Nephron (organoid): ENCODE measurements around the gene TIMP4.

Source experiments
- H3K27ac Mint-ChIP-seq, 3 experiments: 2 replicates each; pipeline ENCODE4 v1.8.0; 2020; ENCODE audit warnings: mixed read lengths in 3 of 3, mild to moderate bottlenecking in 2 of 3, moderate library complexity in 1 of 3
- H3K27me3 Mint-ChIP-seq: 2 replicates; pipeline ENCODE4 v1.8.0; 2021; ENCODE audit warnings: low read depth, mild to moderate bottlenecking, moderate library complexity, mixed read lengths
- H3K36me3 Mint-ChIP-seq: 2 replicates; pipeline ENCODE4 v1.8.0; 2020; ENCODE audit warnings: low read depth, mixed read lengths
- H3K4me1 Mint-ChIP-seq: 2 replicates; pipeline ENCODE4 v1.8.0; 2020; ENCODE audit warnings: mixed read lengths
- H3K4me3 Mint-ChIP-seq, 3 experiments: 2 replicates each; pipeline ENCODE4 v1.8.0; 2020; ENCODE audit warnings: mild to moderate bottlenecking in 3 of 3, mixed read lengths in 3 of 3, moderate library complexity in 2 of 3
- H3K9me3 Mint-ChIP-seq: 2 replicates; pipeline ENCODE4 v1.8.0; 2020; ENCODE audit warnings: mixed read lengths
- CTCF ChIP-seq, 3 experiments: fragments of 200-600 bp; sonication (generic); IDR thresholded peaks; one replicate each; pipeline ENCODE4 v1.5.0; 2021; ENCODE audit warnings: antibody characterized with exemption in 3 of 3; ENCODE audit not compliant: unreplicated experiment in 3 of 3

TIMP4 gene

DNA sequence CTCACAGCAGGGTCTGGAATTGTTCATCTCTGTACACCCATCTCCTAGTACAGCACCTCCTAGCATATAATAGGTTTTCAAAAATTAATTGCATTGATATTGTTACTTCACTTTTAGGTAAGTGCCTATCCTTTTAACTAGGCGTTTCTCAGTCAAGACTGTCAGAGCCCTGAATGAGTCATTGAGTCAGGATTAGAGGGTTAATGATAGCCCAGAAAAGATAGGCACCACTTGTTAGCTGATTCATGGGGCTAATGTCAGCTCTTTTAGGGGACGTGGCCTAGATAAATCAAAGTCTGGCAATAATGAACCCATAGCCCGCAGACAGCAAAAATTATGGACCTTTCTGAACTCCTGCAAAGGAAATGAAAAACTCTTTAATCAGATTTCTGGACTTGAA, 42.9 kb downstream of the TIMP4 start:
- no peaks in the 10 kb centered on the region for H3K4me1 Mint-ChIP-seq
- peaks cover 4% of the 10 kb centered on the region for H3K36me3 Mint-ChIP-seq
- no peak for TF ChIP-seq CTCF (IDR thresholded peaks at IDR 0.05; ENCODE audit: unreplicated experiment in 3 of 3)
- H3K9me3 Mint-ChIP-seq: peaks cover 6% of the 10 kb centered on the region
- no peak overlapping the region for H3K4me3 Mint-ChIP-seq
- H3K27me3 Mint-ChIP-seq: peaks cover 4% of the 10 kb centered on the region
- H3K27ac Mint-ChIP-seq: no peak overlapping the region

DNA sequence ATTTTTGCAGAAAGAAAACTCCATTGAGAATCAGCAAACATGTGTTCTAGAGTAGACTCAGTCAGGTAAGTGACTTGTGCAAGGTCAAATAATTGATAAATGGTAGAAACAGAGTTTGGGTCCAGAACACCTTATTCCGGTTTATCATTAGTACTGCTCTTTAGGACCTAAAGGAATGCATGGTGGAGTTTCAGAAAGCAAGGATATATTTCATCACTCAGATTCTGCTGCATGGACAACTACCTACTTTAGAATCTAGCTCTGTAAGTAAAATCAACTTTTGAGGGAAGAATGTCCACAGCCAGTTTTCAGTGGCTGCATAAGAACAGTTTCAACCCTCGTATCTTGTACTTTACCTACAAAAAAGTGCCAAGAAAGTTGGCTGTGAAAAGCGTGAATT, 43.6 kb downstream of the TIMP4 start:
- Mint-ChIP-seq H3K9me3 (peaks cover 9% of the 10 kb centered on the region), H3K4me1 (no peaks in the 10 kb centered on the region)
- TF ChIP-seq CTCF (IDR thresholded peaks at IDR 0.05; ENCODE audit: unreplicated experiment in 3 of 3): no peak

GRCh38 chr3:12114251-12114650, 44.5 kb downstream of the TIMP4 start:
- Mint-ChIP-seq H3K27me3 (peaks cover 4% of the 10 kb centered on the region), H3K4me1 (no peaks in the 10 kb centered on the region), H3K4me3 (no peak overlapping the region), H3K27ac (peak overlapping the region in 1 of 3 experiments; percentile 6), H3K36me3 (peaks cover 7% of the 10 kb centered on the region), H3K9me3 (peaks cover 9% of the 10 kb centered on the region)
- no peak for TF ChIP-seq CTCF (IDR thresholded peaks at IDR 0.05; ENCODE audit: unreplicated experiment in 3 of 3)

More for the DNA sequence above, 43.6 kb downstream of the TIMP4 start:
- H3K4me3 Mint-ChIP-seq: no peak overlapping the region
- H3K27ac Mint-ChIP-seq: no peak overlapping the region
- H3K36me3 Mint-ChIP-seq: peaks cover 7% of the 10 kb centered on the region
- peaks cover 4% of the 10 kb centered on the region for H3K27me3 Mint-ChIP-seq

DNA sequence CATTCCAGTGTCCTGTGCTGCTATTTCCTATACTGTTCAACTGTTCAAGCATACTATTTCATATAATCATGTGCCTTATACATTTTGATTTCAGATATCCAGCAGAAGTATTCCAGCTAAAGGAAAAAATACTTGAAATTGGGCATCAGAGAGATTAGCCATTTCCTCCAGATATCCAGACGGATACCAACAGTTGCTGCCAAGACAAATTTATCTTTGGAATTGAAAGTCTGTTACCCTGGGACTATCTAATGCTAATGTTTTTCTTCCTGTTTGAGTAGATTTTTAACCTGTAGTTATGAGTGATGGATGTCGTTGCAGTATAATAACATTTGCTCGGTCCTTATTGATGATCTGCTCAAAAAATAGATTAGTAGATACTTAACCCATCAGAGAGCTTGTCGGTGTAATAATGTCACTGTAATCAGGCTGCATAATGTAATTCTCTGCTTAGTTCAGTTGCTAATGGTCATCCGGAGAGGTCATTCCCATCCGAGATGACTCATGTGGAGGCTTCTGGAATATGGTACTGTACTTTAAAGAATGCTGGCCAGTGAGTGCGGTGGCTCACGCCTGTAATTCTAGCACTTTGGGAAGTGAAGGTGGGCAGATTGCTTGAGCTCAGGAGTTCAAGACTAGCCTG, 51.5 kb downstream of the TIMP4 start:
- H3K4me1 Mint-ChIP-seq: no peaks in the 10 kb centered on the region
- no peak overlapping the region for H3K27ac Mint-ChIP-seq
- H3K36me3 Mint-ChIP-seq: peaks cover 7% of the 10 kb centered on the region
- no peaks in the 10 kb centered on the region for H3K27me3 Mint-ChIP-seq
- H3K9me3 Mint-ChIP-seq: peaks cover 9% of the 10 kb centered on the region
- H3K4me3 Mint-ChIP-seq: no peak overlapping the region
- no peak for TF ChIP-seq CTCF (IDR thresholded peaks at IDR 0.05; ENCODE audit: unreplicated experiment in 3 of 3)
